IMR-90 (cell line): ENCODE results near the gene MAPK11.

Experiments
- BHLHE40 ChIP-seq: fragments of 150-350 bp; IDR thresholded peaks from 2 replicates; pipeline ENCODE4 v1.6.1; 2016; ENCODE audit warnings: mild to moderate bottlenecking, low read depth, low read length
- CEBPB ChIP-seq: IDR thresholded peaks from 2 replicates; pipeline ENCODE4 v1.6.1; 2012; ENCODE audit warnings: low read depth, low read length, improper control_type of control experiment
- CHD1 ChIP-seq: IDR thresholded peaks from 2 replicates; pipeline ENCODE4 v1.6.1; 2012; ENCODE audit warnings: low read depth, low read length, improper control_type of control experiment
- CTCF ChIP-seq: conservative IDR thresholded peaks from 2 replicates; pipeline ENCODE4 v1.5.1; 2012; ENCODE audit warnings: mild to moderate bottlenecking, low read depth, low read length, improper control_type of control experiment
- FOS ChIP-seq: fragments of 150-350 bp; IDR thresholded peaks from 2 replicates; pipeline ENCODE4 v1.6.1; 2016; ENCODE audit warnings: low read depth, low read length
- MAZ ChIP-seq: IDR thresholded peaks from 2 replicates; pipeline ENCODE4 v1.6.1; 2012; ENCODE audit warnings: low read depth, mild to moderate bottlenecking, low read length, improper control_type of control experiment, moderate library complexity, borderline replicate concordance
- MXI1 ChIP-seq: IDR thresholded peaks from 2 replicates; pipeline ENCODE4 v1.6.1; 2012; ENCODE audit warnings: low read depth, mild to moderate bottlenecking, low read length, moderate library complexity, borderline replicate concordance
- POLR2A ChIP-seq: IDR thresholded peaks from 2 replicates; pipeline ENCODE4 v1.6.1; 2012; ENCODE audit warnings: mild to moderate bottlenecking, low read depth, low read length
- RAD21 ChIP-seq: IDR thresholded peaks from 2 replicates; pipeline ENCODE4 v1.6.1; 2012; ENCODE audit warnings: low read length, improper control_type of control experiment
- RCOR1 ChIP-seq: IDR thresholded peaks from 2 replicates; pipeline ENCODE4 v1.6.1; 2012; ENCODE audit warnings: mild to moderate bottlenecking, low read length, improper control_type of control experiment; ENCODE audit not compliant: insufficient replicate concordance
- RFX5 ChIP-seq: IDR thresholded peaks from 2 replicates; pipeline ENCODE4 v1.8.0; 2012; ENCODE audit warnings: low read depth, mild to moderate bottlenecking, low read length, moderate library complexity

GRCh38 chr22:50305923-50306566, 35.9 kb upstream of the MAPK11 start:
- peak; percentile 69 for TF ChIP-seq POLR2A
- no peak for TF ChIP-seq CTCF
- TF ChIP-seq CEBPB, result no peak
- no peak for TF ChIP-seq RFX5
- peak; percentile 60 for TF ChIP-seq RCOR1
- TF ChIP-seq CHD1, result peak; percentile 83; the same call in 1 of the 2 replicates
- peak; percentile 24; the same call in 1 of the 2 replicates for TF ChIP-seq BHLHE40
- TF ChIP-seq RAD21, result peak; percentile 28
- TF ChIP-seq MXI1, result peak; percentile 58; the same call in 1 of the 2 replicates
- TF ChIP-seq FOS, result 0 out of 2 replicates have a peak, but pooled peaks have one; percentile 55
- TF ChIP-seq MAZ, result peak; percentile 82
